Measurements from ENCODE around the gene ZNF865. TPM values are rescaled to one million over a fixed set of nuclear protein-coding genes. Genes with fewer than 3 reads are reported as not detected.

ZNF865 gene
- total RNA-seq, 1 experiment from 2014 or later, result 21.7 TPM

- TF ChIP-seq CBFB (CRISPR knock-in tag; IDR thresholded peaks at IDR 0.05; ENCODE audit: low read depth), result no peak
- no peak for TF ChIP-seq MXD4 (CRISPR knock-in tag; IDR thresholded peaks at IDR 0.05; ENCODE audit: borderline replicate concordance)
- TF ChIP-seq GTF2I (CRISPR knock-in tag; conservative IDR thresholded peaks at IDR 0.05), result no peak
- no peak for TF ChIP-seq PREB (CRISPR knock-in tag; IDR thresholded peaks at IDR 0.05; ENCODE audit: borderline replicate concordance)
- no peak for TF ChIP-seq EMX1 (CRISPR knock-in tag; IDR thresholded peaks at IDR 0.05)
- TF ChIP-seq E2F4 (CRISPR knock-in tag; IDR thresholded peaks at IDR 0.05; ENCODE audit: borderline replicate concordance, low read depth), result no peak
These were observed 45.8 kb upstream of the ZNF865 start (continued) for GRCh38 chr19:55559684-55560083.

GRCh38 chr19:55563261-55563690, 42.2 kb upstream of the ZNF865 start:
- Mint-ChIP-seq H3K4me1 (no peaks in the 10 kb centered on the region), H3K36me3 (no peaks in the 10 kb centered on the region), H3K27me3 (ENCODE audit: low read depth) (peaks cover 19% of the 10 kb centered on the region), H3K4me3 (no peak overlapping the region), H3K9me3 (peaks cover 5% of the 10 kb centered on the region; the same call in 1 of the 2 replicates), H3K27ac (no peak overlapping the region)
- no peak for ATAC-seq
- TF ChIP-seq ZMAT4 (CRISPR knock-in tag; IDR thresholded peaks at IDR 0.05), result no peak
- no peak for TF ChIP-seq USF2 (CRISPR knock-in tag; IDR thresholded peaks at IDR 0.05)
- CTCF ChIA-PET, result no interaction called here
- POLR2A ChIA-PET, result no interaction called here
- no peak for DNase-seq (ENCODE audit: low spot score)

GRCh38 chr19:55566823-55567222, 38.6 kb upstream of the ZNF865 start:
- Mint-ChIP-seq H3K4me1 (no peaks in the 10 kb centered on the region), H3K27ac (no peak overlapping the region), H3K36me3 (no peaks in the 10 kb centered on the region), H3K4me3 (no peak overlapping the region), H3K27me3 (ENCODE audit: low read depth) (peaks cover 11% of the 10 kb centered on the region), H3K9me3 (0 out of 2 replicates have a peak, but pooled peaks cover 3% of the 10 kb centered on the region)
- no peak for DNase-seq (ENCODE audit: low spot score)
- CTCF ChIA-PET, result interaction anchor here (0.9 kb wide), 1 partner anchor 99 kb away, joined by 3 read pairs; no protein-coding TSS in a partner anchor
- POLR2A ChIA-PET, result no interaction called here
- ATAC-seq, result no peak
- TF ChIP-seq MLX (CRISPR knock-in tag; IDR thresholded peaks at IDR 0.05) (no peak), FOXP1 (CRISPR knock-in tag; IDR thresholded peaks at IDR 0.05; ENCODE audit: borderline replicate concordance) (no peak), IRF2 (CRISPR knock-in tag; IDR thresholded peaks at IDR 0.05; ENCODE audit: borderline replicate concordance, low read depth) (no peak), ARID4B (CRISPR knock-in tag; IDR thresholded peaks at IDR 0.05; ENCODE audit: borderline replicate concordance) (no peak), PRDM15 (CRISPR knock-in tag; IDR thresholded peaks at IDR 0.05) (no peak), TP53 (CRISPR knock-in tag; IDR thresholded peaks at IDR 0.05) (no peak), SMAD3 (CRISPR knock-in tag; IDR thresholded peaks at IDR 0.05; ENCODE audit: borderline replicate concordance) (no peak), TEAD1 (CRISPR knock-in tag; IDR thresholded peaks at IDR 0.05) (no peak)
